ENCODE results near the gene LYRM4.

GRCh38 chr6:5059036-5059896, 201.5 kb downstream of the LYRM4 start:
- no peak for TF ChIP-seq CTCF (conservative IDR thresholded peaks at IDR 0.05; ENCODE audit: low read depth in 2 of 2)
- TF ChIP-seq REST (IDR thresholded peaks at IDR 0.05; ENCODE audit: unreplicated experiment): no peak
- TF ChIP-seq JUNB (IDR thresholded peaks at IDR 0.05; ENCODE audit: unreplicated experiment): no peak
- TF ChIP-seq POLR2AphosphoS5 (IDR thresholded peaks at IDR 0.05; ENCODE audit: low read depth): no peak
- TF ChIP-seq EZH2 (IDR thresholded peaks at IDR 0.05; ENCODE audit: low read depth, unreplicated experiment): no peak
- TF ChIP-seq ZNF114 (CRISPR knock-in tag; IDR thresholded peaks at IDR 0.05): no peak
- no peak for TF ChIP-seq EZH2phosphoT487 (IDR thresholded peaks at IDR 0.05; ENCODE audit: unreplicated experiment)
- no peak for TF ChIP-seq ZNF462 (CRISPR knock-in tag; IDR thresholded peaks at IDR 0.05)
- TF ChIP-seq ETS1 (IDR thresholded peaks at IDR 0.05): no peak
- TF ChIP-seq NANOG (IDR thresholded peaks at IDR 0.05; ENCODE audit: borderline replicate concordance): no peak
